Vein endothelial cell (primary cell): Measurements from ENCODE around the gene DGKB. TPM values are rescaled to one million over a fixed set of nuclear protein-coding genes. Genes with fewer than 3 reads are reported as not detected.

ENCODE experiments used
- total RNA-seq: library from RNA; depleted of rRNA; stranded (reverse); fragments of >200 nt; gene quantifications from 2 replicates; pipeline ENCODE4 v1.2.3, GENCODE V29; 2012

DGKB gene
- total RNA-seq = 0.65 TPM in 1 of 2 replicates, not detected in the other

GRCh38 chr7:14902589-14903067, at the start of gene DGKB:
Gene DGKB, minus strand, starts transcription at chr7:14902751.

